Activated T-cell treated with anti-CD3 and anti-CD28 coated beads, Interleukin-2, amount 50 U/mL, for 72 hours (primary cell): ENCODE results near the gene CFDP1. TPM values are rescaled to one million over a fixed set of nuclear protein-coding genes. Genes with fewer than 3 reads are reported as not detected.

ENCODE experiments used
- ATAC-seq, 2 donors: fragments of 150-1000 bp; cut with Tn5 transposase; replicated peaks in 1 of 2; 2 replicates each; pipeline ENCODE4 v1.10.0; 2021; ENCODE audit warnings: moderate library complexity in 2 of 2, mild to moderate bottlenecking in 1 of 2
- DNase-seq, 2 donors: peaks; one replicate each; pipeline ENCODE4 v3.0.0; 2021 to 2022; ENCODE audit warnings: mixed read lengths in 1 of 2
- H3K27ac Mint-ChIP-seq: one replicate; pipeline ENCODE4 v1.8.0; 2022; ENCODE audit warnings: mild to moderate bottlenecking, moderate library complexity, mixed read lengths
- H3K27me3 Mint-ChIP-seq: one replicate; pipeline ENCODE4 v1.8.0; 2022; ENCODE audit warnings: low read depth, mixed read lengths
- H3K36me3 Mint-ChIP-seq, 2 donors: one replicate each; pipeline ENCODE4 v1.8.0; 2022; ENCODE audit warnings: mixed read lengths in 2 of 2, mild to moderate bottlenecking in 1 of 2; ENCODE audit not compliant: insufficient read depth in 2 of 2
- H3K4me1 Mint-ChIP-seq: one replicate; pipeline ENCODE4 v1.8.0; 2022; ENCODE audit warnings: low read depth, mixed read lengths
- H3K4me3 Mint-ChIP-seq, 2 donors: one replicate each; pipeline ENCODE4 v1.8.0; 2022; ENCODE audit warnings: mild to moderate bottlenecking in 2 of 2, mixed read lengths in 2 of 2, moderate library complexity in 2 of 2
- H3K9me3 Mint-ChIP-seq, 2 donors: one replicate each; pipeline ENCODE4 v1.8.0; 2022; ENCODE audit warnings: mixed read lengths in 2 of 2
- total RNA-seq, 2 donors: library from RNA; stranded (reverse); gene quantifications; one replicate each; pipeline ENCODE4 v1.2.3, GENCODE V29; 2022

Gene CFDP1
- total RNA-seq, 2 donors from 2014 or later: 25.7 to 32.1 TPM

DNA sequence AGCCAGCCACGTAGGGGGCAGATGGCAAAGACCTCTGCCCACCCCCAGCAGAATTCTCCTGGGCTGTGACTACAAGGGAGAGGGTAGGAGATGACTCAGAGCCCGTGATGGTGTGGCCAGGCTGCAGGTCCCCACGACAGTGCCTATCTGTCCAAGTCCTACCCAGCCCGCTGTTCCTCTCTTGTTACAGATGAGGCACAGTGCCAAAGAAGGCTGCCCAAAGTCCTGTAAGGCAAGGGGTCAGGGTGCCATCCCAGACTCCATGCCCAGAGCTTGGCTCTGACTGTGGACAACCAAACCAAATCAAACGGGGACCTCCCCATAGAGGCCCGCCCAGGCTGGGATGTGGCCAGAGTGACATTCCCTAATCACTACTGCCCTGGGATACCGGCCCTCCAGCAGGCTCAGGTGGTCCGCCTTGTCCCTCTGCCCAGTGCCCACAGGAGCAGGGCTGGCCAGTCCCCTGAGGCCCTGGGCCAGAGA is 169.3 kb downstream of the CFDP1 start:
- no peak overlapping the region for H3K27ac Mint-ChIP-seq
- peaks cover 4% of the 10 kb centered on the region for H3K4me1 Mint-ChIP-seq
- ATAC-seq: no peak
- H3K9me3 Mint-ChIP-seq: no peaks in the 10 kb centered on the region
- H3K27me3 Mint-ChIP-seq: peaks cover 42% of the 10 kb centered on the region
- no peaks in the 10 kb centered on the region for H3K36me3 Mint-ChIP-seq
- peak overlapping the region; percentile 64 to 68 for H3K4me3 Mint-ChIP-seq
- DNase-seq: no peak

DNA sequence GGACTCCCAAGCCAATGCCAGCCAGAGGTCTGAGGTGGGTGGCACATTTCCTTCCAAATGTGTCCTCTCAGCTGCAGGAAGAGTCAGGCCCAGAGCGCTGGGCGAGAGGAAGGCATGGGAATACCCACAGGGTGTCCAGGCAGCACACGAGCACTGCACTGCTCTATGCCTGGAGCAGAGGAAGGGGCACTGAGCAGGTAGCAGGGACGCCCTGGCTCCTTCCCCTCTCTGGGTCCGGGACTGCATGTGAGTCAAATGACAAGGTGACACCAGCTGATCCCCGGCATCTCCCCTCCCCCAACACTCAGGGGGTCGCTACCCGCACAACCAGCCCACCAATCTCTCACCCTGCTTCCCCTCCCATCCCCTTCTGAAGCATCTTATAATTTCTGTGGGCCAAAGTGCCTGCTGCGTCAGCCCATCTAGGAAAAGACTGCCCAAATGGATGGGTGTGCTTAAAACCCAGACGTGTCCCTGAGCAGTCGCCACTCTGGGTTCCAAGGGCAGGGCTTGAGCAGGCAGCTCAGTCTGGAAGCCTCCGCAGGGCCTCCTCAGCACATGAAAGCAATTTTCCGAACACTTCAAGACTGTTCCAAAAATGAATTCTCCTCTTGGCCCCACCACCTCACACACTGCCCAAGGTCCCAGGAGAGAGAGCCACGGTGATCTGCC is 169.9 kb downstream of the CFDP1 start:
- Mint-ChIP-seq H3K9me3 (no peaks in the 10 kb centered on the region), H3K4me3 (no peak overlapping the region), H3K27me3 (peaks cover 42% of the 10 kb centered on the region), H3K27ac (no peak overlapping the region), H3K36me3 (no peaks in the 10 kb centered on the region), H3K4me1 (peaks cover 4% of the 10 kb centered on the region)
- no peak for DNase-seq
- ATAC-seq: no peak

DNA sequence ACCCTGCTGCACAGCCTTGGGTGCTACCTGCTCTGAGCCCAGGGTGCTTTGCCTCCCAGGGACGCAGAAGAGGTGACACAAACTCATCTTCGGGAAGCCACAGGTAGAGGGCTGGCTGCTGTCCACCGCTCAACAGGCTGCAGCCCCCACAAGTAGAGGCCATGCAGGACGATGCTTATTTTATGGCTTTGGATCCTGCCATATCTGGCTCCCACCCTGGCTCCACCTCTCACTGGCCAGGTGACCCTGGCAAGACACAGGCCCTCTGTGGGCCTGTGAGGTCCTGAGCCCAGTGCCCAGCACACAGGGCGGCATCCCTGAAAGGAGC is 170.5 kb downstream of the CFDP1 start:
- no peak overlapping the region for H3K4me3 Mint-ChIP-seq
- no peak for ATAC-seq
- no peak overlapping the region for H3K27ac Mint-ChIP-seq
- no peak for DNase-seq
- no peaks in the 10 kb centered on the region for H3K36me3 Mint-ChIP-seq
- H3K27me3 Mint-ChIP-seq: peaks cover 42% of the 10 kb centered on the region
- H3K4me1 Mint-ChIP-seq: peaks cover 4% of the 10 kb centered on the region
- H3K9me3 Mint-ChIP-seq: no peaks in the 10 kb centered on the region

DNA sequence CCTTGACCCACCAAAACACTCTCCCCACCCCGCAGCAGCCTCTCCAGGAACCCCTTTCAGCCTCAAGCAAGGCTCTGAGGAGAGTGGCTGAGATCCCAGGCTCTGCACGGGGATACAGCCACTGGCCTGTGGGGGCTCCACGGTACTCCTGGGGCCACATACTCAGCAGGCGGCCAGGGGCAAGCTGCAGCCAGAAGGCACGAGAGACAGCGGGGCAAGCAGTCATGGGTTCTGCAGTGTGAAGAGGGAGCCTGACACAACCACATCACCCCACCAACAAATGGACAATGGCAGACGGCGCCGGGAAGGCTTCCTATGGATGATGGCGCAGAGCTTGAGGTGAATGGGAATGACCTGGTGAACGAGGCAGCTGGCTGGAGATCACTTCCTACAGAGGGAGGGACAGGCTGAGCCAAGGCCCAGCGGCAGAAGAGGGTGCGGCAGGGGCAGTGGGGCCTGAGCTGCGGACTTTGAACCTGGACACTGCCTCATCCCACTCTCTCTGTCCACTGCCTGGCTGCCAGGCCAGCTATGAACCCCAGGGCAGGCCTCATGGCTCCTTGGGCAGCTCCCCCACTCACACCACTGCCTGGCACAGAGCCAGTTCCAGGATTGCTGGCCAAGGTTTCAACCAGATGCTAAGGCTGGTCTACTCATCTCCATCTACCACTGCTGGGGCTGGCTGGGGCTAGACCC is 171.1 kb downstream of the CFDP1 start:
- no peak overlapping the region for H3K4me3 Mint-ChIP-seq
- H3K9me3 Mint-ChIP-seq: no peaks in the 10 kb centered on the region
- no peaks in the 10 kb centered on the region for H3K36me3 Mint-ChIP-seq
- no peak for ATAC-seq
- no peak overlapping the region for H3K27ac Mint-ChIP-seq
- peaks cover 41% of the 10 kb centered on the region for H3K27me3 Mint-ChIP-seq
- no peak for DNase-seq
- H3K4me1 Mint-ChIP-seq: peaks cover 4% of the 10 kb centered on the region

DNA sequence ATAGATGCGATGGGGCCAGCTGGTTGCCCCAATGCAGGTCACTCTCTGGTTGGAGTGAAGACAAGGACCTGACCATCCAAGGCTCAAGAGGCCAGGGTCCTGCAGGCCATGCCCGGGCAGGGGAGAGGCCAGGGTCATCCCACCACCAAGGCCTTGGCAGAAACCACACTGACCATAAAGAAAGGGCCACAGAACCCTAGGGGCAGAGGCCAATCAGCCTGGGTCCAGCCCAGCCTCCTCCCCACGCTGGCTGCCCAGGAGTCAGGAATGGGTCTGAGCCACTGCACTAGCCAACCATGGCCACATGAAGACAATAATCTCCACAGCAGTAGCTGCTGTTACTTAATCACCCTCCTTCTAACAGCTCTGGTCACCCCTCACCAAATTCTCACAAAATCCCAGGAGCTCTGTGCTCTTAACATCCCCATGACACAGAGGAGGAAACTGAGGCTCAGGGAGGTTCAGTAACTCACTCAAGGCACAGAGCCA is 171.7 kb downstream of the CFDP1 start:
- Mint-ChIP-seq H3K27ac (no peak overlapping the region), H3K9me3 (no peaks in the 10 kb centered on the region), H3K4me1 (peaks cover 4% of the 10 kb centered on the region), H3K27me3 (peaks cover 35% of the 10 kb centered on the region), H3K36me3 (no peaks in the 10 kb centered on the region), H3K4me3 (no peak overlapping the region)
- DNase-seq (no peak), ATAC-seq (no peak)

DNA sequence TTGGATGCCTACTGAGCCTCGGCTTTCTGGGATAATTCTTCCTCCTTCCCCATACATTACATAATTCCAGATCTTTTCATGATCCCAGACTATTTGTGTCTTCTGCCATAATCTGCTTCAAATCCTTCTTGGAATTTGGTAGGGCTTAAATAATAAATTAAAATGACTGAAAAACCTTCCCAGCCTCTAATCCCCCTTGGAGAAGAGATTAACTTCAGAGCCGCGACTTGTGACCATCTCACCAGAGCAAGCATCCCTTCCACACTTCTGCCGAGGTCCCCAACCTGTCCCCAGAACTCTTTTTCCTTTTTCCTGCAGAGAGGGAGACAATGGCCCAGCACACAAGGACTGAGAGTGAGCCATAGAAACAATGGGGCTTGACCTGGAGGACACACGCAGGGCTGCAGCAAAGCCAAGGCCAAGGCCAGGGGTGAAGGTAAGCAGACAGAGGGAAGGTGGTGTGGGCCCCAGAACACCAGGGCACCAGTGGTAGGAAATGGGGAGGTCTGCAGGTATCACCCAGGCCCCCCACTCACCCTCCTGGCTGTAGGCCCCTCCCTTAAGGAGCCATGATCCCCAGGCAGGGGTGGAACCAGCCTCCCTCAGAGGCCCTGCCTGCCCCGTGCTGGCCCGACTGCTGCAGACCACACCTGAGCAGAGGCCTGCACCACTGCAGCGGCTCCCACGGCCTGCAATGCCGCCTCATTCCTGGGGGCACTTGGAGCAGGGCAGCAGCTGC is 172.3 kb downstream of the CFDP1 start:
- no peak for DNase-seq

DNA sequence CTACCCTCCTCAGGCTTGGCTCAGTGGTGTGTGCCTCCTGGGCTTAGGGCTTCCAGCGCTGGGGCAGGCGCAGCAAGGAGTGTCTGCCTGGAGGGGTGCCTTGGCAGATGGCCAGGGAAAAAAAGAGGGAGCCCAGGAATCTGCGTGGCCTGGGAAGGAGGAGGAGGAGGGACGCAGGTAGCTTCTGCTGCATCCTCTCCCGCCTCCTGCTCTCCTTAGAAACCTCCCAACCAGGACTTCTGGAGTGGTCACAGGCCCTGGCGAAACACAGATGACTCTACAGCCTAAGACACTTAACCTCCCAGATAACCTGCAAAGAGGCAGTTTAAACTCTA is 174.5 kb downstream of the CFDP1 start:
- Mint-ChIP-seq H3K27ac (no peak overlapping the region), H3K27me3 (peaks cover 30% of the 10 kb centered on the region), H3K9me3 (no peaks in the 10 kb centered on the region), H3K4me1 (no peaks in the 10 kb centered on the region), H3K36me3 (no peaks in the 10 kb centered on the region), H3K4me3 (no peak overlapping the region)
- no peak for ATAC-seq
- no peak for DNase-seq

More for the DNA sequence above, 172.3 kb downstream of the CFDP1 start:
- Mint-ChIP-seq H3K4me3 (no peak overlapping the region), H3K9me3 (no peaks in the 10 kb centered on the region), H3K4me1 (peaks cover 4% of the 10 kb centered on the region), H3K27ac (no peak overlapping the region), H3K27me3 (peaks cover 29% of the 10 kb centered on the region), H3K36me3 (no peaks in the 10 kb centered on the region)
- ATAC-seq: no peak

DNA sequence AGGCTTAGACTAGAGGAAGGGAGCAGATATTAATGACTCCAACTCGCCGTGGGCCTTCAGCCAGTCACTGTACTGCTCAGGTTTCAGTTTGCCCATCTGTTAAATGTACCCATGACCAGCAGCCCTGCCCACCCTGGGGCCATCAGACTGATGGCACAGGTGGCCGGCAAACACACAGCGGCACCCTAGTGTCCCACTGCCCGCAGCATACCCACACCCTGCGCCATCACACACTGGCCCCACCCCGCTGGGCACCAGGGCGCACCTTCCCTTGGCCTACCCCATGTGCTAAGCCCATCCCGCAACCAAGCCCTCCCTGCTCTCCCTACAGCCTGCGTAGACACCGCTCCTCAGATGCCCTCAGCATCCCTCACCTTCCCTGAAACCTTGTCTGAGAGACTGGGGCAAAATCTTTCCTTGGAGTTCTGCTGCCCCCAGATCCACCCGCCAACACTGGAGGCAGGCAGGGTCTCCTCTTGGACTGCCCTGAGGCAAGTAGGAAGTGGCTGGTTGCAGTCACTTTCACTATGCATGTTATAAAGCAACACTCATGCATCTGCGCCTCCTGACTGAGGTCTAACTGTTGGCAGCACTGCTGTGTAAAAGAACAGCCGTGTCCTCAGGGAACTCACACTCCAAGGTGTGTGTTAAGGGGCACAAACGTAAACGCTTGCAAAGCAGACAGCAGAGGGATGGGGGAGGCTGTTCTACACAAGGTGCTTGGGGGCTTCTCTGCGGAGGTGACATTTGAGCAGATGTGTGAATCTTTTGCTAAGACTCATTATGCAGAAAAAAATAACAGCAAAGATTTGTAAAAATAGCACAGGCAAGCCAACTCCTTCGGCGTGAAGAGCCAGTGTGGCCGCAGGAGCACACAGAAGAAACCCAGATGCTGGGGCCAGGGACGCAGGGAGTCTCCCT is 175.2 kb downstream of the CFDP1 start:
- DNase-seq (no peak), ATAC-seq (no peak)
- H3K4me1 Mint-ChIP-seq: no peaks in the 10 kb centered on the region
- H3K4me3 Mint-ChIP-seq: no peak overlapping the region
- H3K27me3 Mint-ChIP-seq: peaks cover 33% of the 10 kb centered on the region
- no peaks in the 10 kb centered on the region for H3K36me3 Mint-ChIP-seq
- H3K9me3 Mint-ChIP-seq: no peaks in the 10 kb centered on the region
- H3K27ac Mint-ChIP-seq: no peak overlapping the region

DNA sequence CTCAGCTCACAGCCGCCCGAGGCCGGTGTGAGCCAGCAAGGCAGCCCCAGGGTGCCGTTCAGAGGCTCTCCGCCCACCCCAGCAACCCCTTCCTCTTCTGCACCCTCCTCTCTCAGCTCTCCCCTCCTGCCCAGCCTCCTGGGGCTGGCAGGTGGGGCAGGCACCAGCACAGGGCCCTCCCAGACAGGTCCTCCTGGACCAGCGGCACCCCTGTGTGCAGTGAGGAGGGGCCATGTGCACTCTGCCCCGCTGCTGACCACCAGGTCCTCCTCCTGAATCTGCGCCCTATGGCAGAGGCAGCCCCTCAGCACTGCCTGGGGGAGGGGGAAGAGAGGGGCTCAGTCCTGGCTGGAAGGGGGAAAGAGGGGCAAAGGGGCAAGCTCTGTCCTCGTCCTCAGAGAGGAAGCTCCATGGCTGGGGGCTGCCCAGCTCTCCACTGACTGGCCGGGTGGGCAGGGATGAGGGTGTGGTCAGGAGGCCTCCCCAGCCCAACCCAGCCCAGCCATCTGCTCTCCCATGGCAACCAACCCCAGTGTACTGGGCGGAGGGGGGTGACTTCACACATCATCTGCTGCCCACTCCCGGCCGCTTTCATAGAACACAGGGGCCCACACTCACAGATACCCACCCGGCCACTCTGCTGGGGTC is 176.5 kb downstream of the CFDP1 start:
- Mint-ChIP-seq H3K36me3 (no peaks in the 10 kb centered on the region), H3K4me3 (no peak overlapping the region), H3K27ac (no peak overlapping the region), H3K27me3 (peaks cover 39% of the 10 kb centered on the region), H3K4me1 (no peaks in the 10 kb centered on the region), H3K9me3 (no peaks in the 10 kb centered on the region)
- ATAC-seq: no peak
- DNase-seq: no peak

DNA sequence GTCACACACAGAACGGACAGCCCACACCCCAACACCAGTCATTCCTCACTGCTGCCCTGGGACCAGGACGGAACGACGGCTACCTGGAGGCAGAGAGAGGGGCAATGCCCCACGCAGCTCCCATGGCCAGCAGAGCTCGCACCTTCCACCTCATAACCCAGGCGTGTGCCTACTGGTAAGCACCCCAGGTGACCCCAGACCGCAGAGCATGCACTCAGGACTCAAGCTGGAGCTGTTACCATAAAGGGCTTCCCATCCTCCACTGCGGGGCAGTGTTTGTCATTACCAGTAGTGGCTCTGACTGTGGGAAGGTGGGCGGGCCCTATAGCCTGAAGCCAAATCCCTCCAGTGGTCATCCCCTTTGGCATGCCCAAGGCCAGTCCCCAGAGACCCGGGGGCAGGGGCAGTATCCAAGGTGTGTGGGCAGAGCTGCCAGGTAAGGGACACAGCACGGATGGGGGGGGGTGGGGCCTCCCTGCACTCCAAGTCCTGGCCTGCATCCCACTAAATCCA is 177.2 kb downstream of the CFDP1 start:
- DNase-seq (no peak), ATAC-seq (no peak)
- Mint-ChIP-seq H3K9me3 (no peaks in the 10 kb centered on the region), H3K4me3 (no peak overlapping the region), H3K4me1 (no peaks in the 10 kb centered on the region), H3K27me3 (peaks cover 42% of the 10 kb centered on the region), H3K36me3 (no peaks in the 10 kb centered on the region), H3K27ac (no peak overlapping the region)

DNA sequence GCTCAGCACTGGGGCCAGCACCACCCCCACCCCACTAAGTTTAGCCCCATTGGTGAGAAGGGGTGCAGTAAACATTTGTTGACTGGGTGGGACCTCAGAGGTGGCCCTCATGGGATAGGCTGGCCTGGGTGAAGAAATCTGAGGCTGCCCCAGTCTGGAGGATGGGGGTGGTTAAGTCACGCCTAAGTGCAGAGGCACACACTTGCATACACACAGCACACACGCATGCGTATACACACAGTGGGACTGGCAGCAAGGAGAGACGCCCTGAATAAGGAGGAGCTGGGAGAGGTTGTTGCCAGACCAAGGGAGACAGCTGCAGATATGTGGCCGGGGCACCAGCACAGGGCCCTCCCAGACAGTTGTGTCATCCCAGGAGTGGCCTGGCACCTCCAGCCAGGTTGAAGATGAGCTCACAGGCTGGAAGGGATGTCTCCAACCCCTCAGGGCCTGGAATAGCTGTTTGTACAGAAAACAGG is 178.9 kb downstream of the CFDP1 start:
- peaks cover 46% of the 10 kb centered on the region for H3K27me3 Mint-ChIP-seq
- H3K4me1 Mint-ChIP-seq: no peaks in the 10 kb centered on the region
- no peak overlapping the region for H3K4me3 Mint-ChIP-seq

More for the DNA sequence above, 178.9 kb downstream of the CFDP1 start:
- no peaks in the 10 kb centered on the region for H3K36me3 Mint-ChIP-seq
- no peaks in the 10 kb centered on the region for H3K9me3 Mint-ChIP-seq
- ATAC-seq (no peak), DNase-seq (no peak)
- H3K27ac Mint-ChIP-seq: no peak overlapping the region
